Measurements from ENCODE around the gene ETFB. TPM values are rescaled to one million over a fixed set of nuclear protein-coding genes. Genes with fewer than 3 reads are reported as not detected.

The ETFB gene
- total and polyA plus RNA-seq, 10 of the 15 experiments (the other 5 are each of a cell fraction or from before 2014, with no cell fraction given) = 15.1 to 166 (median 87.8) TPM

- no peak for FAIRE-seq
- WGBS (ENCODE audit: insufficient coverage, insufficient replicate concordance, low lambda C conversion rate, missing lambda C conversion rate) = 82% methylated on average over 15 of the region's 15 CpGs
- TF ChIP-seq POU2F2 (IDR thresholded peaks at IDR 0.05; ENCODE audit: borderline replicate concordance, low read depth, low read length) (no peak), WRNIP1 (IDR thresholded peaks at IDR 0.05; ENCODE audit: borderline replicate concordance, low read depth, low read length) (no peak), SIN3A (IDR thresholded peaks at IDR 0.05; ENCODE audit: low read depth, low read length) (no peak), MTA3 (IDR thresholded peaks at IDR 0.05; ENCODE audit: borderline replicate concordance, low read length) (no peak), IRF5 (IDR thresholded peaks at IDR 0.05; ENCODE audit: borderline replicate concordance) (no peak), NFIC (IDR thresholded peaks at IDR 0.05; ENCODE audit: low read depth, low read length) (no peak), EGR1 (IDR thresholded peaks at IDR 0.05; ENCODE audit: borderline replicate concordance in 1 of 2, low read depth in 2 of 2, low read length in 2 of 2) (no peak), SRF (IDR thresholded peaks at IDR 0.05; ENCODE audit: low read depth in 2 of 2, low read length in 2 of 2) (no peak), TARDBP (IDR thresholded peaks at IDR 0.05; ENCODE audit: borderline replicate concordance) (no peak), NFXL1 (IDR thresholded peaks at IDR 0.05; ENCODE audit: borderline replicate concordance) (no peak), REST (IDR thresholded peaks at IDR 0.05; ENCODE audit: low read depth, low read length) (no peak), KAT2A (conservative IDR thresholded peaks at IDR 0.05; ENCODE audit: control insufficient read depth, low read depth, low read length) (no peak), CUX1 (IDR thresholded peaks at IDR 0.05; ENCODE audit: insufficient replicate concordance, low read depth, low read length) (no peak)
These were observed 45.0 kb upstream of the ETFB start for GRCh38 chr19:51410950-51411748.

More at GRCh38 chr19:51410950-51411748, 45.0 kb upstream of the ETFB start:
- ATAC-seq = no peak
- intact Hi-C loops (cut with micrococcal nuclease; ENCODE audit: unreplicated experiment) (no loop called here), in situ Hi-C loops (cut with MboI) (no loop called here)
- no peaks in the 10 kb centered on the region for H3K79me2 ChIP-seq (ENCODE audit: control insufficient read depth, insufficient read depth, low read length)
- ChIA-PET RAD21 (ENCODE audit: unreplicated experiment) (interaction anchor here (1.1 kb wide), 1 partner anchor 73 kb away, joined by 3 read pairs; no protein-coding TSS in a partner anchor), POLR2A (no interaction called here), SMC1A (ENCODE audit: uncharacterized antibody, unreplicated experiment) (no interaction called here), CTCF (interaction anchor here (1.0 to 5.7 kb wide), 2 partner anchors 13 to 71 kb away, joined by 3 to 47 read pairs; partner anchors contain the start of gene VSIG10L)
- no peaks in the 10 kb centered on the region for H4K20me1 ChIP-seq (ENCODE audit: control insufficient read depth, insufficient read depth)
- H3K27me3 ChIP-seq (replicated peaks in 1 of 2; ENCODE audit: control insufficient read depth in 2 of 2, insufficient read depth in 2 of 2, low read length in 1 of 2) = no peaks in the 10 kb centered on the region
- H3K9me3 ChIP-seq (replicated peaks; ENCODE audit: control insufficient read depth, insufficient read depth, low read length) = no peaks in the 10 kb centered on the region
- DNase-seq (ENCODE audit: low read depth, low spot score) = no peak
- no peak overlapping the region for H2AFZ ChIP-seq (ENCODE audit: control insufficient read depth, low read depth, low read length)
- H3K4me3 ChIP-seq = no peak overlapping the region
- H3K9ac ChIP-seq (ENCODE audit: control insufficient read depth, insufficient read depth, low read length) = no peak overlapping the region
- BruUV-seq (replicated peaks) = no TSS peak
- no peaks in the 10 kb centered on the region for H3K36me3 ChIP-seq (ENCODE audit: control insufficient read depth in 2 of 2, insufficient read depth in 2 of 2, low read length in 1 of 2)
- no peak overlapping the region for H3K4me2 ChIP-seq (ENCODE audit: control insufficient read depth, insufficient read depth)
- peaks cover 15% of the 10 kb centered on the region for H3K4me1 ChIP-seq (ENCODE audit: control insufficient read depth, insufficient read depth, low read length)
- no peak overlapping the region for H3K27ac ChIP-seq (ENCODE audit: control insufficient read depth, insufficient read depth)
